Measurements from ENCODE around the gene KCNQ2. TPM values are rescaled to one million over a fixed set of nuclear protein-coding genes. Genes with fewer than 3 reads are reported as not detected.

The KCNQ2 gene
- total RNA-seq, 1 experiment from 2014 or later: not detected

- H3K27ac ChIP-seq: no peak overlapping the region
Measured at GRCh38 chr20:63473555-63474449, 1.3 kb upstream of the KCNQ2 start.

GRCh38 chr20:63472862-63473390, 471 bp upstream of the KCNQ2 start:
- H3K27ac ChIP-seq: no peak overlapping the region
- no peak for DNase-seq
- peaks cover 65% of the 10 kb centered on the region for H3K27me3 ChIP-seq
- no peaks in the 10 kb centered on the region for H3K9me3 ChIP-seq (replicated peaks)
- H3K36me3 ChIP-seq: no peaks in the 10 kb centered on the region
- H3K4me1 ChIP-seq: no peaks in the 10 kb centered on the region
- H3K4me3 ChIP-seq: no peak overlapping the region

More at GRCh38 chr20:63473555-63474449, 1.3 kb upstream of the KCNQ2 start:
- H3K27me3 ChIP-seq: peaks cover 56% of the 10 kb centered on the region
- no peak for DNase-seq
- H3K4me1 ChIP-seq: no peaks in the 10 kb centered on the region
- H3K4me3 ChIP-seq: no peak overlapping the region
- H3K36me3 ChIP-seq: no peaks in the 10 kb centered on the region
- H3K9me3 ChIP-seq (replicated peaks): no peaks in the 10 kb centered on the region

- no peak for DNase-seq
- Histone ChIP-seq H3K4me3 (no peak overlapping the region), H3K27ac (no peak overlapping the region), H3K4me1 (no peaks in the 10 kb centered on the region), H3K36me3 (no peaks in the 10 kb centered on the region), H3K9me3 (replicated peaks) (no peaks in the 10 kb centered on the region), H3K27me3 (peaks cover 69% of the 10 kb centered on the region)
Measured at GRCh38 chr20:63471717-63471980, 806 bp downstream of the KCNQ2 start.

GRCh38 chr20:63471002-63471716, 1.3 kb downstream of the KCNQ2 start:
- Histone ChIP-seq H3K27me3 (peaks cover 73% of the 10 kb centered on the region), H3K4me3 (no peak overlapping the region), H3K27ac (no peak overlapping the region), H3K4me1 (no peaks in the 10 kb centered on the region), H3K9me3 (replicated peaks) (no peaks in the 10 kb centered on the region), H3K36me3 (no peaks in the 10 kb centered on the region)
- DNase-seq: no peak

GRCh38 chr20:63470410-63470809, 2.0 kb downstream of the KCNQ2 start:
- Histone ChIP-seq H3K36me3 (no peaks in the 10 kb centered on the region), H3K4me1 (no peaks in the 10 kb centered on the region), H3K9me3 (replicated peaks) (no peaks in the 10 kb centered on the region), H3K4me3 (no peak overlapping the region), H3K27ac (no peak overlapping the region), H3K27me3 (peaks cover 70% of the 10 kb centered on the region)
- DNase-seq: no peak

GRCh38 chr20:63469713-63470101, 2.7 kb downstream of the KCNQ2 start:
- H3K27me3 ChIP-seq: peaks cover 70% of the 10 kb centered on the region
- no peaks in the 10 kb centered on the region for H3K4me1 ChIP-seq
- no peak for DNase-seq
- H3K36me3 ChIP-seq: no peaks in the 10 kb centered on the region
- no peak overlapping the region for H3K4me3 ChIP-seq
- H3K27ac ChIP-seq: no peak overlapping the region
- no peaks in the 10 kb centered on the region for H3K9me3 ChIP-seq (replicated peaks)

- DNase-seq: no peak
- H3K36me3 ChIP-seq: no peaks in the 10 kb centered on the region
Measured at GRCh38 chr20:63469019-63469712, 3.3 kb downstream of the KCNQ2 start.

GRCh38 chr20:63468421-63468820, 4.0 kb downstream of the KCNQ2 start:
- DNase-seq: no peak
- Histone ChIP-seq H3K36me3 (no peaks in the 10 kb centered on the region), H3K9me3 (replicated peaks) (no peaks in the 10 kb centered on the region), H3K27me3 (peaks cover 72% of the 10 kb centered on the region), H3K27ac (no peak overlapping the region), H3K4me3 (no peak overlapping the region), H3K4me1 (no peaks in the 10 kb centered on the region)

More at GRCh38 chr20:63469019-63469712, 3.3 kb downstream of the KCNQ2 start:
- H3K4me3 ChIP-seq: no peak overlapping the region
- H3K9me3 ChIP-seq (replicated peaks): no peaks in the 10 kb centered on the region
- no peaks in the 10 kb centered on the region for H3K4me1 ChIP-seq
- peaks cover 71% of the 10 kb centered on the region for H3K27me3 ChIP-seq
- H3K27ac ChIP-seq: no peak overlapping the region

GRCh38 chr20:63467294-63468083, 5.0 kb downstream of the KCNQ2 start:
- no peaks in the 10 kb centered on the region for H3K9me3 ChIP-seq (replicated peaks)
- no peak overlapping the region for H3K4me3 ChIP-seq
- no peak overlapping the region for H3K27ac ChIP-seq
- peaks cover 81% of the 10 kb centered on the region for H3K27me3 ChIP-seq
- DNase-seq: no peak
- H3K36me3 ChIP-seq: no peaks in the 10 kb centered on the region
- no peaks in the 10 kb centered on the region for H3K4me1 ChIP-seq

GRCh38 chr20:63466861-63467260, 5.6 kb downstream of the KCNQ2 start:
- Histone ChIP-seq H3K27ac (no peak overlapping the region), H3K27me3 (peaks cover 84% of the 10 kb centered on the region), H3K4me3 (no peak overlapping the region), H3K36me3 (no peaks in the 10 kb centered on the region), H3K4me1 (no peaks in the 10 kb centered on the region), H3K9me3 (replicated peaks) (no peaks in the 10 kb centered on the region)
- no peak for DNase-seq

- no peak for DNase-seq
- Histone ChIP-seq H3K27me3 (peaks cover 85% of the 10 kb centered on the region), H3K36me3 (no peaks in the 10 kb centered on the region), H3K27ac (no peak overlapping the region), H3K4me3 (no peak overlapping the region), H3K9me3 (replicated peaks) (no peaks in the 10 kb centered on the region), H3K4me1 (no peaks in the 10 kb centered on the region)
Measured at GRCh38 chr20:63466250-63466825, 6.1 kb downstream of the KCNQ2 start.

- Histone ChIP-seq H3K4me3 (no peak overlapping the region), H3K27me3 (peaks cover 86% of the 10 kb centered on the region), H3K36me3 (no peaks in the 10 kb centered on the region), H3K27ac (no peak overlapping the region), H3K4me1 (no peaks in the 10 kb centered on the region), H3K9me3 (replicated peaks) (no peaks in the 10 kb centered on the region)
- no peak for DNase-seq
Measured at GRCh38 chr20:63465380-63466249, 6.8 kb downstream of the KCNQ2 start.

GRCh38 chr20:63464289-63464635, 8.2 kb downstream of the KCNQ2 start:
- no peaks in the 10 kb centered on the region for H3K9me3 ChIP-seq (replicated peaks)
- H3K4me1 ChIP-seq: no peaks in the 10 kb centered on the region
- H3K36me3 ChIP-seq: no peaks in the 10 kb centered on the region
- H3K4me3 ChIP-seq: no peak overlapping the region
- no peak for DNase-seq
- peaks cover 79% of the 10 kb centered on the region for H3K27me3 ChIP-seq
- no peak overlapping the region for H3K27ac ChIP-seq

All from SJCRH30 (cell line).